ENCODE results near the gene WDR33.
A peak's percentile ranks its signal among the peaks of the same experiment; 100 is the strongest.

WDR33 gene

DNA sequence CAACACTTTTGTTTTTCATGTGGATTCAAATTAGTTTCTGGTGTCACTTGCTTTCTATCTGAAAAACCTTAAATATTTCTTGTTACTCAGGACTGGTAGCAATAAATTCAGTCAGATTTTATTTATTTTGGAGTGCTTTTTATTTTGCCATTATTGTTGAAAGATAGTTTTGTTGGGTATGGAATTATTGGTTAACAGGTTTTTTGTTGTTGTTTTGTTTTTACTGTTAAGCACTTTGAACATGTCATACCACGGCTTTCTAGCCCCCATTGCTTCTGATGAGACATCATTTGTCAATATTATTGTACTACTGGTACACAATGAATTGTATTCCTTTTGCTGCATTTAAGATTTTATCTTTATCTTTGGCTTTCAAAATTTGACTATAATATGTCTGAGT, 122.6 kb downstream of the WDR33 start:
- DNase-seq = no peak

DNA sequence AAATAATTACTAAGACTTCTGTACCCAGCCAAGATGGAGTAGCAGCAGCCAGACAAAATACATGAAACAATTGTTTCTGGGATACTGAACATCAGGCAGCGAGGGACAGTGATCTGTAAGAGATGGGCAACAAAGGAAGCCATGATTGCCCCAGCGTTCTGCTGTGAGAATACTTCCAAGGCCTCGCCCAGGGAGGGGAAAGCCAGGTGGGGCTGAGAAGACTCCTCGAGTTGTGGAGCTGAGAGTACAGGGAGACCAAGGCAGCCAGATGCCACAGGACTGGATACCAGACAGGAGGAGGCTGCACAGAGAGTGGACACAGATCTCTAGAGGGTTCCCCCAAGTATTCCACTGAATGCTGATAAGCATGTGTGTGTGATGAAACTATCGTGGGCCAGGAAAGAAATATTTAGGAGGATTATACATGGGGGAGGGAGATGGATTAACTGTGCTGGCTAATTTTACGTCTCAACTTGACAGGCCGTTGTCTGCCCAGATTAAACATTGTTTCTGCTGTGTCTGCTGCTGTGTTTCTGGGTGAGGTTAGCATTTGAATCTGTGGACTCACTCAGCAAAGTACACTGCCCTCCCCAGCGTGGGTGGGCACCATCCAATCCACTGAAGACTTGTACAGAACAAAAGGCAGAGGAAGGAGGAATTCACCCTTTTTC, 125.4 kb downstream of the WDR33 start:
- DNase-seq = no peak

DNA sequence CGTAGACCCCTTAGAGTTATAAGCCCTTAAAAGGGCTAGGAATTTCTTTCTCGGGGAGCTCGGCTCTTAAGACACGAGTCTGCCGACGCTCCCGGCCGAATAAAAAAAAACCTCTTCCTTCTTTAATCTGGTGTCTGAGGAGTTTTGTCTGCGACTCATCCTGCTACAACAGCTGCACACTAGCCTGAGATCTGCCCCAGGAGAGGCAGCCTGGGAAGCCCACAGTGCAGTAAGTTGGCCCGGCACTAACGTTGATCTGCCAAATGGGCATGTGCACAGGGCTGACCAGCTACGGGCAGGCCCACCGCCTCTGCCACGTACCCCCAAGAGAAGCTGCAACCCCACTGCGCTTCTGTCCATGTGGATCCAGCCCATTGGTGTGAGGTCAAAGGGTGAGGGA, 127.2 kb downstream of the WDR33 start:
- no peak for DNase-seq

DNA sequence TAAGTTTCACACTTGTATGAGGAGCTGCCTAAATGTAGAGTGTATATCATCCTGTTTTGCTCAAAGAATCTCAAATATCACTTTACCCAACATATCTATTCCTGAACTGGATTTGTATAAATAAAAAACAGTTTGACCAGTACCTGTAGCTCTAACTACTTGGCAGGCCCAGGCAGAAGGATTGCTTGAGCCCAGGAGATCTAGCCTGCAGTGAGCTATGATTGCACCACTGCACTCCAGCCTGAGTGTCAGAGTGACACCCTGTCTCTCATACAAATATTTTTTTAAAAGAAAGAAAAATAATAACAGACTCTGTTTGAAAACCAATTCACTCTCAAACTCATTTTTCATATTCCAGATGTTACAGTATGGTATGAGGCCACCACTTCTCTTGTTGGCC, 127.9 kb downstream of the WDR33 start:
- no peak for DNase-seq

DNA sequence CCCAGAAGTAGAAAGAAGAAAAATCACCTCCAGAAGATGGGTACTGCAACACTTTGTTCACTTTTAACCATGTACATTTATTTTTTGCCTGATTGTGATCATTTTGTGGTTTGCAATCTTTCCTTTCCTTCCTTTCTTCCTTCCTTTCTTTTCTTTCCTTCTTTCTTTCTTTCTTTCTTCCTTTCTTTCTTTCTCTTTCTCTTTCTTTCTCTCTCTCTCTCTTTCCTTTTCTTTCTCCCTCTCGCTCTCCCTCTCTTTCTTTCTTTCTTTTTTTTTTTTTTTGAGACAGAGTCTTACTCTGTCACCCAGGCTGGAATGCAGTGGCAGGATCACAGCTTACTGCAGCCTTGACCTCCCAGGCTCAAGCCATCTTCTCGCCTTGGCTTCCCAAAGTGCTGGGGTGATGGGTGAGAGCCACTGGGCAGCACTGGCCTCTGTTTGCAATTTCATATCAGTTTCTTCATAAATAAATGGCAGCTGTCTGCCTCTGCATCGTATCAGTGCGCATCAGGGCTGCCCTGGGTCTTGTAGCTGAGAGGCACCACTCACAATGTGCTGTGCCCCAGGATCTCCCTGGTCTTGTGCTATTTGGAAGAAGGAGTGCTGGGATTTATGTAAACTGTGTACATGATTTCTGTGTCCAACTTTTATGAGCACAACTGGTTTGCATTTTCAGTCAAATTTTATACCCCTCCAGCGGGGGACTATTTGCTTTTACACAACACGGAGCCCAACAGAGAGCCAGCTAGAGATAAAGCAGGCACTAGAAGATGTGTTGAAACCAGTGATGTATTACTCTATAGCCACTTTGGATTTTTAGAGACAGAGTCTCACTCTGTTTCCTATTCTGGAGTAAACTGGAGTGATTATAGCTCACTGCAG, 128.8 kb downstream of the WDR33 start:
- no peak for DNase-seq

DNA sequence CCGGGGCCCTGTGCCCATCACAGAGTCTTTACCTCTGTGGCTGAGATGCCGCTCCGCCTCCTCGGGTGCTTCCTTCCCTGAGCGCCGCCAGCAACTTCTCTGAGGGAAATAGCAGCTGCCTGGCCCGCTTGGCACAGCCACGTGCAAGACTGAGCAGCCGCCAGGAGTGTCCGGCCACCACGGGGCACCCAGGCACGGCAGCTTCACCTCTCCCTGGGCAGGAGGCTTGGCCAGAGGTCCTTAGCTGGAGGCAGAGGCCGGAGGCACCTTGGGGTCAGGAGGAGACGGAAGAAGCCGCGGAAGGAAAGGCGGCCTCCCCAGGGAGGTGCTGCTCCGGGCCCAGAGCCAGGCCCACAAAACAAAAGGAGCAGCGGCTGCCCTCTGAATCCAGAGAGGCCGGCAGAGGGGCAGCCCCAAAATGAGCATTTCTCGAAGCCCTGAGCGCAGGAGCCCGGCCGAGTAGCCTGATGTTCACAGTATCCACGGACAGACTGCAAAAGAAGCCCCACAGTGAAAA, 129.6 kb downstream of the WDR33 start:
- DNase-seq = no peak

DNA sequence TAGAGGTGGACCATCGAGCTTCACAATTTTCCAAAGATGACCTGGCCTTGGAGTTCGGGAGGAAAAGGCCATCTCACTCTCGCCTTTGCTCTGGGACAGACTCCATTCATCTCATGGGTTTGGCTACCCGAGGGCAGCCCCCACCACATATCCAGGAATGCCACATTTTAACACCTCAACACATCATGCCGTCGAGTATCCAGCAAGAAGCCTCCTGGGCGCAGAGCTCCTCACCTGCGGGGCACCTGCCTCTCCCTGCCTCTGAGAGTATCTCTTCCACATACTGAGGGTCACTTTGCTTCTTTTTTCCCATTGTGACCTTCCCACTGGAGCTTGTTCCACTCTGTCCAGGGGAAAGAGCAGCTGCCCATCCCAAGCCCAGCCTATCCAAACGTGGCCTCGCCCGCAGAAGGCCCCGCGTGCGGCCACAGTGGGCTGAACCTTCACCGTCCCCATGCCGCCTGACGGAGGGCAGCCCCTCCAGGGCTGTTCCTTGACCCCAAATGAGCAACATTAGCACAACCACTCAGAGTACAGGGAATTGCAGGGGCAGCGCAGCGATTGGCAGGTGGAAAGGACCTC, 130.2 kb downstream of the WDR33 start:
- DNase-seq = no peak

DNA sequence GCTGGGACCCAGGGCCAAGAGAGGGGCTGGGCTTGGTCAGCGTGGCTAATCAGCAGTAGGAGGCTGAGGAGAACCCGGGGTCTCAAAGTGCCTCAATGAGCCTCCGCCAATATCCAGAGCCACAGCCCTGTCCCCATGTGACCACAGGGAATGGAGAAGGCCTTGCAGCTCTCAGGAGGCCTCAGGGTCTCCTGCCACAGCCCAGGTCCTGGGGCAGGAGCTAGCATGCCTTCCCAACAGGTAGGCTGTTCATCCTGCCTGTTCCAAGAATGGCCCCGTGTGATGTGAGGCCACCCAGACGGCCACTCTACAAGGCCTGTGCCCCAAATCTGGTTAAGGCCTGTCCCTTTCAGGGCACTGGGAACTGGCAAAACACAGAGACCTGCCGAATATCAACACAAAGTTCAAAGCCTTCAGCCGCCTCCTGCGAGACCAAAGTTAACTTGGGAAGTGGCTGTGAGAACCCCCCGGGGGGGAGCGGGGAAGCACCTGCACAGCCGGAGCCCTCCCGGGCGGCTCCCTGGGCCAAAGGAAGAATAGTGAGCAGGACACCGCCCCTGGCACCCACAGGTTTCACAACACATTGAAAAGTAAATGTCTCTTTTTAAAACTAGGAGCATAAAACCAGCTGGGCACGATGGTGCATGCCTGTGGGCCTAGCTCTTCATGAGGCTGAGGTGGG, 131.2 kb downstream of the WDR33 start:
- no peak for DNase-seq

DNA sequence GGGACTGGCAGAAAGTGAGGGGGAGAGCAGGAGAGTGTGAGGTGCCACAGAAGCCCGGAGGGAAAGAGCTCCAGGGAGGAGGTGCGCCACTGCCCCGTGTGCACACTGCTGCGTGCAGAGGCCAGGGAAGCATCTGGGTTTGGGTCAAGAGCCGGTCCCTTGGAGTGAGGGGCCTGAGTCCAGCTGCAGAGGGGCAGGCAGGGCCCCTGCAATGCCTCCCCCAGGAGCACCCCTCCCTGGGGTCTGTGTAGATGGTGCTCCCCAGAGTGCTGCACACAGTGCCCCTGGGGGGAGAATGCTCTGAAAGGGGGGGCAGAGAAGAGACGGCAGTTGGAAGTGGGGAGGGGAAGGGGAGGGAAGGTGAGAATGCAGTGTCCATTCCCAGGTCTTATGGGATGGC, 132.0 kb downstream of the WDR33 start:
- no peak for DNase-seq

DNA sequence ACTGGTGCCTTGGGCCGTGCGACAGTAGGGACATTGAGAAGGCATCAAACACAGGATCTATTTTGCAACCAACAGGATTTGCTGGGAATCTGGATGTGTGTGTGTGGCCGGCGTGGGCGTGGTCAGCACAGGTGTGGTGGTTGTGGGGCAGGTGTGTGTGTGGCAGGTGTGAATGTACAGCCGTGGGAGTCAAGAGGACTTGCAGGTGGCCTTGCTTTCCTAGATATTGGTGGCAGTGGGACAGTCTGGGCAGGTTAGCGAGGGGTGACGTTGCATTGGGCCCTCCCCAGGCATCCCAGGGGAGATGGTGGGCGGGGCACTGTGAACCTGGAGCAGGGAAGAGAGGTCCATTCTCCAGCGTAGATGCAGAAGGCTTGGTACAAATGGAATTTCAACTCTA, 132.4 kb downstream of the WDR33 start:
- DNase-seq = no peak

DNA sequence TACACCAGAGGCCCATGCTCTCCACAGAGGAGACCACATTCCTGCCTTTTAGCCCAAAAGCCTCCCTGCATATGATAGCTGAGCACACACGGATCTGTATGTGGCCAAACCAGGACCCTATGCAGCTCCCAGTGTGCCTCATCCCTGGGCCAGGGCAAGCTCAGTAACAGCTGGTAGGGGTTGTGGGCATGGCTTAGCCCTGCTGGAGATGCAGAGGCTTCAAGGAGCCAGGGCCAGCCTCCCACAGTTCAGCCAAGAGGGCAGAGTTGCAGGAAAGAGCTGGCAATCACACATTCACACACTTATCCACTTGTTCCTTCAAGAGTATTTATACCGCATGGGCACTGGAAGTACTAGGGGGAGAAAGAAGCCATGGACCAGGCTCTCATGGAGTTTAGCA, 134.1 kb downstream of the WDR33 start:
- DNase-seq = no peak

DNA sequence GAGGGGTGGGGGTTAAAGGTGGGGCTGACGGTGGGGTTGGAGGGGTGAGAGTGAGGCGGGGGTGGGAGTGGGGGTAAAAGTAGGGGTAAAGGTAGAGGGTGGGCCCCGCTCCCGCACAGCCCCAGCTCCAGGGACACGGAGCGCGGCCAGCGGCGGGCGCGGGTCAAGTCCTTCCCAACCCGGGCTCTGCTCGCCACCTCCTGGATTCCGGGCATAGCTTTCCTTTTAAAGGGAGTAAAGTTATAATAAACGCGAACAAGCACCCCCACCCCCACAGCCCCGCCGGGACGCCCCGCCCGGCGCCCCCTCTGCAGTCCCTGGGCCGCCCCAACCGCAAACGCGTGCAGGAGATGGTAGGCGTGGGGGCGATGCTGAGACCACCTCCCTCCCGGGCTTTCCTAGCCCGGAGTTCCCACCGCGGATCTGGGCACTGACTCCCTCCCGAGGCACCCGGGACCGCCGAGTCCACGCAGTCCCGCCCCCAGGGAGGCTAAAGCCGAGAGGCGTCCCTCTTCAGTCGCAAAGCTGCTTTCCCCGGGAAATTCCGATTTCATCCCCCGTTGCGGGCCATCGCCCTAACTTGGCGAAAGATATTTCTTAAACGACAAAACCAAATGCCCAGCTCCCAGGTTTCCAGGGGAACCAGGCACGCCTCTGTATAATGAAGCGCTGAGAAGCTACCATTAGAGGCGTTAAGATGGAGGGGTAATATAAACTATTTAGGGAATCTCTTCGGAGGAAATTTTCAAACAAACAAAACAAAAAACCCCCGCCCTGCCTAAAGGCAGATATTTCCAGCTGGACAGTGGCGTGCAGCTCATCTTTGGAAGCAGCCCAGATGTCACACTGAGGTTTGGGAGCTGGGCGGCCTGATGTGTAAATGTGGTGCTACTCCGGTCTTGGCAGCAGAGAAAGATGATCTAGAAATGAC, 135.4 kb downstream of the WDR33 start, which contains the start of gene LIMS2:
LIMS2 (minus strand) TSS at position 200 of the 931 bp plus-strand sequence. CDS start 506 bp downstream, outside the sequence.
- no peak for DNase-seq

DNA sequence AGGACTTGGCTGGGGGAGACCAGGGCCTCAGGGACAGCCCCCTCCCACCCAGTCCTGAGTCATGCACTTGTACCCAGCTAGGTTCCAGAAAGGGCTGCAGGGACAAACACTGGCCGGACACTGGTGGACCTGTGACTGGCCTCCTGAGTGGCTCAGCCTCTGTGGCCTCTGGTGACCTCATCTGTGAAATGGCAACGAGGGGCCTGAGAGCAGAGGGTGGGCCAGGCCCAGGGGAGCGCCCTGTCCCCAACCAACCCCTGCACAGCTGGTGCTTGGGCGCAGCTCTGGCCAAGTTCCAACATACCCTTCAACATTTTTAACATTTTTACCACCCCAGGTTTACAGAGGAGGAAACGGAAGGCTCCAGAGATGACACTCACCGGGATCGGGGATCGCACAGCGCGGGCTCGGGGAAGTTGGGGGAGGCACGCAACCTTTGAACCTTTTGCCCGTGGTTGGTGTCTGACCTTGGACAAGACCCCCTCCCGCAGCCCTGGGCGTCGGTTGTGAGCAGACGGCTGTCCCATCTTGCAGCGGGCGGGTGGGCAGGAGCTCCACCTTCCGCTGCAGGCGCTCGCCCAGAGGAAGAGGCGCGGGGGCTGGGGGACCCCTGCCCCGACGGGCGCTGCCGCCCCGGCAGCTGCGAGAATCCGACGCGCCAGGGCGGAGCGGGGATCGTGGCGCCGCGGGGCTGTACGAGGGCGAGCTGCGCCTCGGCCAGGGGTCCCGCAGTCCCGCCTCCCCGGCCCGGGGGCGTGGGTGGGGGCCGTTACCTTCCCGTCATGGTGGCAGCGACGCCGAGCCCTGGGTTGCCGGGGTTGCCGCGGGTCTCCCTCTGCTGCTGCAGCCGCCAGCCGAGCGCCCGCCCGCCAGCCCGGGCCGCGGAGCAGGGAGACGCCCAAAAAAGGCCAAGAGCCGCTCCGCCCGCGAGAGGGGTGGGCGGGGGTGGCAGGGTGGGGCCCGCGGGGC, 136.4 kb downstream of the WDR33 start:
- peak; percentile 41 for DNase-seq

DNA sequence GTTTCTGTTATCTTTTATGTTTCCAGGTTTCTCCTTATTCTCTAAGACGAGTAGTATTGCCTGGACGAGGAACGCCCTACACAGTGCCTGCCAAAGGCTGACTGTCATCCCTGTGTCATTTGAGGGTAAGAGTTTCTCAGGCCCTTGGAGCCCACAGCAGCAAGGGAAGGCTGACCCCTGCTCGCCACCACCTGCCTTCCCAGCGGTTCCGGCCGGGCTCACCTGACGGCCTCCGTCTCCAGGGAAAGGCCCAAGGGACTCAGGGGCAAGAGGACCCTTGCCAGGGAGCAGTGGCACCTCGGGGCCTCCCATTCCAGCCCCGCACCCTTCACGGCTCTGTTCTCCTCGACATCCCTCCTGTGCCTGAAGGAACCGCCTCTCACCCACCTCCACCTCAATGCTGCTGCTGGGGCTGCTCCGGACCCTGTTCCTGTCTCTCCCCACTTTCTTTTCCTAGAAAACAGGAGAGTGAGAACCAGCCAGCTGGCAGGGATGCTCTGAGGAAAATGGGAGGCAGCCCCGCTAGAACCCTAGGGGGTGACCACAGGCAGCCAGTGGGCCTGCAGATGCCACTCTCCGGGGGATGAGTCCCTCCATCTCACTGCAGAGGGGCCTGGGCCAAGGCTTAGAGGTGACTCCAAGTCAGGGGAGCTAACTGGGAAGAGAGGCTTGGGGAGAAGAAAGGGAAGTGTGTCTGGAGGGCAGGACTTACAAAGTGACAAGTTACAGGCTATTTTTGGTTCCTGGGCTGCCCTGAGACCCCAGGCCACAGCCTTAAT, 137.5 kb downstream of the WDR33 start:
- no peak for DNase-seq

DNA sequence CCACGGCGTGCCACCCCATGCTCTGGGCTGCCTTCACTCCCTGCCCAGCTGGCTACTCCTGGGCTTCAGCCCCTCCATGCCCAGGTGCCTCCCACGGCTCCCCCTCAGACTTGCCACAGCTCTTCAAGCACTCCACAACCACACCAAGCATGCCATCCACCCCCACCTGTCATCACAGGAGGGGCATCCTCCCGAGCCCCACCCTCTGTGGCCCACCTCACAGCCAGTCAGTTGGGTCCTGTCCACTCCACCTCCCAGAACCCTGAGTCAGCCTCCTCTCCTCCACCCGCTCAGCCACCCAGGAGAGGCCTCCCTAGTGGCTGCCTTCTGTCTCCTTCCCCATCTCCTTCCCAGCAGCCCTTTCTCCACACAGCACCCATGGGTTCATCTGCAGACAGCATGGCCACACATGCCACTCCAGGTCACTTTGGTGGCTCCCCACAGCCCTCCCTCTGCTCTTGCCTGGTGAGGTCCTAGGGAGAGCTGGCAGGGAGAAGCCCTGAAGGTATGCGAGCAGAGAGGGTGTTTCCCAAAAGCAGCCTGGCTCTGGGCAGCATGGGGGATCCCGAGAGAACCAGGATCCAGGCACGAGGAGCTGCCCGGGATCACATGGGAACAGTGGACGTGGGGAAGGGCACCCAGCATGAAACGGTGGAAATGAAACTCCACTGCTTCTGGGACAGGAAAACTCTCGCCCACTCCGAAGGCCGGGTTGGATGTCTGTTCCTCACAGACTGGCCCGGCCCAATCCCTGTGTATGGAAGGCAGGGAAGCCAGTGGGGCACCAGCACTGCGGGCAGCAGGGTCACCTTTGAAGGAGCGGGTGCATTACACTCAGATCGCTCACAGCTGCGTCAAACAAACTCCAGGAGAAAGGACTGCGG, 138.4 kb downstream of the WDR33 start:
- DNase-seq = no peak

DNA sequence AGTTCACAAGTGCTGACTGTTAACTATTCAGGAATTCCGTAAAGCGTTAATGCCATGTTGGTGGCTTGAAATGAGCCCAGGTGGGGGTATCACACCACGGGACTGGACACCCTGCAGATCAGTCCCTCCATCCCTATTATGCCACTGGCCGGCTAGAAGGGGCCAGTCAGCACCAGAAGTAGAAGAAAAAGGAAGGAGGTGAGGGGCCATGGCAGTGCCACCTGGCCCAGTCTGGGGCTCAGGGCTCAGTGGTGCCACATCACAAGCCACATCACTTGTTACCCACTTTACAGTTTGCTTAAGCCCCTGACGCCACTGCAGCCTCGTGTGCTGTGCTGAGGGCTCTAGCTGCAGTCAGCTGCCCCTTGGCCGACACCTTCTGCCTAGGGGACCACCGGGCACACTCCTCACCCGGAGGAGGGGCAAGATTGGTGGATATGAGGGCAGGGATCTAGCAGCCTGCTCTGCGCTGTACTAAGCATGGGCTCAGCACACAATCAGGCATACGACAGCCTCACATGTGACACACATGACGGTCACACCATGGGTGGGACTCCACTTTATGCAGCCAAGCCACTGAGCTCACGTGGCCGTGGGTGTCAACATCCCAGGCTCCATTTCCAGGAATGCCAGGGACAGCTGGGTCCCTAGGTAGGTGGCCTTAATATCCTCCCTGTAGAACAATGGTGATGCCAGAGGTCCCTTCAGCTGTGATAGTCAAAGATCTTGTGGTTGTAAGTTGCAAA, 139.2 kb downstream of the WDR33 start:
- DNase-seq = no peak

DNA sequence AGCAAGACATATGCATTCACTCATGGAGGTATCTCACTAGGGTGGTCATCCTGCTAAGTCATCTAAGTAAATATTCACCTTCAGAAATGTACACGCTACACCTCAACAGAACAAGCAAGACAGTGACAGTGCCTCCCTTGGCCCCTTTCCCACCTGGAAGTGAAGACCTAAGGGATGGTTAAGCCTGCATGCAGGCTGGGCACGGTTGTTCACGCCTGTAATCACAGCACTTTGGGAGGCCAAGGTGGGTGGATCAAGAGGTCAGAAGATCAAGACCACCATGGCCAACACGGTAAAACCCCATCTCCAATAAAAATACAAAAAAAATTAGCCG, 140.0 kb downstream of the WDR33 start:
- DNase-seq = no peak

All from activated CD4-positive, alpha-beta T cell treated with anti-CD3 and anti-CD28 coated beads for 48 hours (primary cell).